Measurements from ENCODE around the gene SZT2. TPM values are rescaled to one million over a fixed set of nuclear protein-coding genes. Genes with fewer than 3 reads are reported as not detected.

Gene SZT2
- total and polyA plus RNA-seq, 2 of the 13 experiments (the other 11 are each of a cell fraction or from before 2014, with no cell fraction given) = 8.0 to 8.8 TPM

DNA sequence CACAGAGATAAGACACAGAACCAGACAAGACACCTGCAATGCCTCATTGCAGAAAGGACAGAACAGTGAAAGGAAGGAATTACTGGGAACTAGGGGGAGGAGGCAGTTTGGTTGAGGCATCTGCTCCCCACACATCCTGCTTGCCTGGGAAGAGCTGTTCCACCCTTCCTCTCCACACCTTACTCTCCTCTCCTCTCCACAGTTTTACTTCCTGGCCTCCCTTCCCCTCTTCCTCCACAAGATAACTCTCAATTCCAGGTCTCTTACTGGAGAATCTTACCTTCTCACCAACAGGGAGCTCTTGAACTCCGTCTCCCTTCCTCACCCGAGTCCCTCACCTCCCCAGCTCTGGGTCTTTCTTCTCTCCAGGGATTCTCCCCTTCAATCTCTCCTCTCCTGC lies 24.0 kb upstream of the SZT2 start:
- DNase-seq (ENCODE audit: low spot score) (no peak), FAIRE-seq (no peak), ATAC-seq (no peak)
- Histone ChIP-seq H3K27ac (ENCODE audit: extremely low read length, insufficient read depth, low read length) (no peak overlapping the region), H3K9me3 (ENCODE audit: low read length) (no peaks in the 10 kb centered on the region), H3K36me3 (replicated peaks in 1 of 2; ENCODE audit: control insufficient read depth in 1 of 2, insufficient read depth in 2 of 2, low read length in 2 of 2) (peaks cover 11 to 23% of the 10 kb centered on the region in 2 experiments), H3K4me1 (ENCODE audit: insufficient read depth, low read length) (peaks cover 76% of the 10 kb centered on the region), H3K4me2 (ENCODE audit: low read depth, low read length) (peak overlapping the region; percentile 92; the same call in 1 of the 2 replicates), H3K79me2 (ENCODE audit: insufficient read depth, low read length) (peaks cover 25% of the 10 kb centered on the region), H3K27me3 (ENCODE audit: control insufficient read depth in 1 of 2, insufficient read depth in 2 of 2, low read length in 2 of 2) (no peaks in the 10 kb centered on the region), H3K4me3 (replicated peaks in 1 of 3; ENCODE audit: insufficient read depth in 1 of 3, low read depth in 2 of 3, low read length in 3 of 3) (peak overlapping the region in 1 of 3 experiments; percentile 88; a peak in 1 of 6 replicates), H3K9ac (ENCODE audit: insufficient read depth, low read depth, low read length) (peak overlapping the region; percentile 18; the same call in 1 of the 2 replicates), H2AFZ (ENCODE audit: low read length) (no peak overlapping the region), H4K20me1 (ENCODE audit: insufficient read depth, low read length) (no peaks in the 10 kb centered on the region)
- POLR2A ChIA-PET = interaction anchor here (3.6 to 3.8 kb wide), 2 partner anchors 16 to 24 kb away, joined by 21 to 32 read pairs; partner anchors contain the start of genes MED8 and SZT2
- WGBS (ENCODE audit: low lambda C conversion rate) = 96% methylated on average over 2 of the region's 2 CpGs
- intact Hi-C loops (cut with micrococcal nuclease; ENCODE audit: unreplicated experiment) (no loop called here), in situ Hi-C loops (cut with HindIII; ENCODE audit: extremely low pct_ligation_motif_present, low pct_unique_long_range_greater_than_20kb) (no loop called here)
- CTCF ChIA-PET (ENCODE audit: low intra/inter-chr PET ratio, low total read pairs) = no interaction called here
- no TSS peak for BruUV-seq (replicated peaks)
- no peak for TF ChIP-seq PLRG1 (conservative IDR thresholded peaks at IDR 0.05)
- no peak for TF ChIP-seq DMAP1 (CRISPR knock-in tag; IDR thresholded peaks at IDR 0.05)
- TF ChIP-seq ZNF562 (CRISPR knock-in tag; IDR thresholded peaks at IDR 0.05; ENCODE audit: borderline replicate concordance) = no peak
- no peak for TF ChIP-seq REST (IDR thresholded peaks at IDR 0.05; ENCODE audit: borderline replicate concordance in 1 of 2, low read depth in 1 of 2, low read length in 2 of 2)
- TF ChIP-seq NFE2L2 (IDR thresholded peaks at IDR 0.05; ENCODE audit: low read length) = no peak
- no peak for TF ChIP-seq ZNF558 (CRISPR knock-in tag; IDR thresholded peaks at IDR 0.05; ENCODE audit: borderline replicate concordance)
- no peak for TF ChIP-seq SNAI1 (CRISPR knock-in tag; IDR thresholded peaks at IDR 0.05; ENCODE audit: borderline replicate concordance)
- TF ChIP-seq MXD1 (CRISPR knock-in tag; IDR thresholded peaks at IDR 0.05) = no peak
- TF ChIP-seq ZNF720 (CRISPR knock-in tag; IDR thresholded peaks at IDR 0.05) = no peak
- no peak for TF ChIP-seq ZNF343 (CRISPR knock-in tag; IDR thresholded peaks at IDR 0.05)
- TF ChIP-seq GLMP (CRISPR knock-in tag; IDR thresholded peaks at IDR 0.05; ENCODE audit: borderline replicate concordance) = no peak
- TF ChIP-seq, protein P1, sequence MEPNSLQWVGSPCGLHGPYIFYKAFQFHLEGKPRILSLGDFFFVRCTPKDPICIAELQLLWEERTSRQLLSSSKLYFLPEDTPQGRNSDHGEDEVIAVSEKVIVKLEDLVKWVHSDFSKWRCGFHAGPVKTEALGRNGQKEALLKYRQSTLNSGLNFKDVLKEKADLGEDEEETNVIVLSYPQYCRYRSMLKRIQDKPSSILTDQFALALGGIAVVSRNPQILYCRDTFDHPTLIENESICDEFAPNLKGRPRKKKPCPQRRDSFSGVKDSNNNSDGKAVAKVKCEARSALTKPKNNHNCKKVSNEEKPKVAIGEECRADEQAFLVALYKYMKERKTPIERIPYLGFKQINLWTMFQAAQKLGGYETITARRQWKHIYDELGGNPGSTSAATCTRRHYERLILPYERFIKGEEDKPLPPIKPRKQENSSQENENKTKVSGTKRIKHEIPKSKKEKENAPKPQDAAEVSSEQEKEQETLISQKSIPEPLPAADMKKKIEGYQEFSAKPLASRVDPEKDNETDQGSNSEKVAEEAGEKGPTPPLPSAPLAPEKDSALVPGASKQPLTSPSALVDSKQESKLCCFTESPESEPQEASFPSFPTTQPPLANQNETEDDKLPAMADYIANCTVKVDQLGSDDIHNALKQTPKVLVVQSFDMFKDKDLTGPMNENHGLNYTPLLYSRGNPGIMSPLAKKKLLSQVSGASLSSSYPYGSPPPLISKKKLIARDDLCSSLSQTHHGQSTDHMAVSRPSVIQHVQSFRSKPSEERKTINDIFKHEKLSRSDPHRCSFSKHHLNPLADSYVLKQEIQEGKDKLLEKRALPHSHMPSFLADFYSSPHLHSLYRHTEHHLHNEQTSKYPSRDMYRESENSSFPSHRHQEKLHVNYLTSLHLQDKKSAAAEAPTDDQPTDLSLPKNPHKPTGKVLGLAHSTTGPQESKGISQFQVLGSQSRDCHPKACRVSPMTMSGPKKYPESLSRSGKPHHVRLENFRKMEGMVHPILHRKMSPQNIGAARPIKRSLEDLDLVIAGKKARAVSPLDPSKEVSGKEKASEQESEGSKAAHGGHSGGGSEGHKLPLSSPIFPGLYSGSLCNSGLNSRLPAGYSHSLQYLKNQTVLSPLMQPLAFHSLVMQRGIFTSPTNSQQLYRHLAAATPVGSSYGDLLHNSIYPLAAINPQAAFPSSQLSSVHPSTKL (CRISPR knock-in tag; IDR thresholded peaks at IDR 0.05) = no peak
- TF ChIP-seq, protein P2, sequence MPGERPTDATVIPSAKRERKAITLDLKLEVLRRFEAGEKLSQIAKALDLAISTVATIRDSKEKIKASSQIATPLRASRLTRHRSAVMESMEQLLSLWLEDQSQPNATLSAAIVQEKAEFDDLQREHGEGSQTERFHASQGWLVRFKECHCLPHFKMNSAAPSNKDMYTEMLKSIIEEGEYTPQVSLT (CRISPR knock-in tag; IDR thresholded peaks at IDR 0.05; ENCODE audit: borderline replicate concordance, low read depth) = no peak
- no peak for TF ChIP-seq ZBTB26 (CRISPR knock-in tag; IDR thresholded peaks at IDR 0.05; ENCODE audit: borderline replicate concordance)
